ENCODE data around the gene PLXNA2.

- TF ChIP-seq POLR2AphosphoS5 (IDR thresholded peaks at IDR 0.05; ENCODE audit: low read depth, low read length) (no peak), CTCF (IDR thresholded peaks at IDR 0.05) (no peak)
Observed at GRCh38 chr1:208202333-208202995, 41.7 kb downstream of the PLXNA2 start.

Data from SK-N-SH (cell line).